Tibial nerve (tissue), 4 donors: Measurements from ENCODE around the gene IL37.

Experiments used
- EP300 ChIP-seq, 2 donors: sonication (generic); formaldehyde crosslinking; IDR thresholded peaks; one replicate each; pipeline ENCODE4 v1.6.1; 2017; ENCODE audit warnings: antibody characterized with exemption in 2 of 2, mild to moderate bottlenecking in 1 of 2
- POLR2A ChIP-seq, 2 donors: fragments of 450-650 bp; IDR thresholded peaks; one replicate each; pipeline ENCODE4 v1.6.1; 2017; ENCODE audit warnings: antibody characterized with exemption in 2 of 2, mild to moderate bottlenecking in 2 of 2, moderate library complexity in 2 of 2
- TF ChIP-seq, protein P1 (sequence below), 5 experiments: fragments of 200-600 bp in 3 of 5; fragments of 450-650 bp in 2 of 5; sonication (generic) in 3 of 5; IDR thresholded peaks; one replicate each; pipeline ENCODE4 v1.5.1; 2016 to 2019; ENCODE audit warnings: antibody characterized with exemption in 5 of 5, mild to moderate bottlenecking in 3 of 5, moderate library complexity in 2 of 5

GRCh38 chr2:112923237-112923966 lies 12.4 kb downstream of the IL37 start:
- TF ChIP-seq, protein P1, sequence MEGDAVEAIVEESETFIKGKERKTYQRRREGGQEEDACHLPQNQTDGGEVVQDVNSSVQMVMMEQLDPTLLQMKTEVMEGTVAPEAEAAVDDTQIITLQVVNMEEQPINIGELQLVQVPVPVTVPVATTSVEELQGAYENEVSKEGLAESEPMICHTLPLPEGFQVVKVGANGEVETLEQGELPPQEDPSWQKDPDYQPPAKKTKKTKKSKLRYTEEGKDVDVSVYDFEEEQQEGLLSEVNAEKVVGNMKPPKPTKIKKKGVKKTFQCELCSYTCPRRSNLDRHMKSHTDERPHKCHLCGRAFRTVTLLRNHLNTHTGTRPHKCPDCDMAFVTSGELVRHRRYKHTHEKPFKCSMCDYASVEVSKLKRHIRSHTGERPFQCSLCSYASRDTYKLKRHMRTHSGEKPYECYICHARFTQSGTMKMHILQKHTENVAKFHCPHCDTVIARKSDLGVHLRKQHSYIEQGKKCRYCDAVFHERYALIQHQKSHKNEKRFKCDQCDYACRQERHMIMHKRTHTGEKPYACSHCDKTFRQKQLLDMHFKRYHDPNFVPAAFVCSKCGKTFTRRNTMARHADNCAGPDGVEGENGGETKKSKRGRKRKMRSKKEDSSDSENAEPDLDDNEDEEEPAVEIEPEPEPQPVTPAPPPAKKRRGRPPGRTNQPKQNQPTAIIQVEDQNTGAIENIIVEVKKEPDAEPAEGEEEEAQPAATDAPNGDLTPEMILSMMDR (IDR thresholded peaks at IDR 0.05), result no peak
- TF ChIP-seq POLR2A (IDR thresholded peaks at IDR 0.05), result no peak
- no peak for TF ChIP-seq EP300 (IDR thresholded peaks at IDR 0.05)
